DND-41 (cell line): Measurements from ENCODE around the gene FAM89A.

ENCODE experiments used
- CTCF ChIP-seq: IDR thresholded peaks from 2 replicates; pipeline ENCODE4 v1.5.1; 2012; ENCODE audit warnings: borderline replicate concordance, low read length, moderate library complexity, mild to moderate bottlenecking; ENCODE audit not compliant: poor library complexity, severe bottlenecking; ENCODE audit errors: extremely low read depth
- EZH2 ChIP-seq: IDR thresholded peaks from 3 replicates; pipeline ENCODE4 v1.6.1; 2012; ENCODE audit warnings: borderline replicate concordance, low read depth, mild to moderate bottlenecking, moderate library complexity, low read length, inconsistent platforms; ENCODE audit not compliant: severe bottlenecking

- TF ChIP-seq CTCF (no peak), EZH2 (no peak)
These were observed 33.3 kb upstream of the FAM89A start for GRCh38 chr1:231073331-231073730.
